Activated CD4-positive, alpha-beta T cell treated with anti-CD3 and anti-CD28 coated beads, Interleukin-2, amount 10 ng/mL, durations not matched to agents 24 days and 14 days (primary cell): Measurements from ENCODE around the gene PPP1R9A. TPM values are rescaled to one million over a fixed set of nuclear protein-coding genes. Genes with fewer than 3 reads are reported as not detected.

Source experiments
- DNase-seq: peaks from one replicate; pipeline ENCODE4 v3.0.0; 2022
- H3K27ac Mint-ChIP-seq: one replicate; pipeline ENCODE4 v1.8.0; 2022; ENCODE audit warnings: mild to moderate bottlenecking, mixed read lengths
- H3K27me3 Mint-ChIP-seq: one replicate; pipeline ENCODE4 v1.8.0; 2022; ENCODE audit warnings: mixed read lengths
- H3K36me3 Mint-ChIP-seq: one replicate; pipeline ENCODE4 v1.8.0; 2022; ENCODE audit warnings: low read depth, mild to moderate bottlenecking, mixed read lengths
- H3K4me1 Mint-ChIP-seq: one replicate; pipeline ENCODE4 v1.8.0; 2021; ENCODE audit warnings: mixed read lengths
- H3K4me3 Mint-ChIP-seq: one replicate; pipeline ENCODE4 v1.8.0; 2022; ENCODE audit warnings: mild to moderate bottlenecking, moderate library complexity, mixed read lengths
- H3K9me3 Mint-ChIP-seq: one replicate; pipeline ENCODE4 v1.8.0; 2021; ENCODE audit warnings: mixed read lengths
- intact Hi-C: fragments of 100-400 bp; cut with micrococcal nuclease; formaldehyde crosslinking; loops from one replicate; pipeline ENCODE4 v1.15.1; 2023
- total RNA-seq: library from RNA; stranded (reverse); gene quantifications from 2 replicates; pipeline ENCODE4 v1.2.3, GENCODE V29; 2022

The PPP1R9A gene
- total RNA-seq, 1 donor from 2014 or later = not detected

DNA sequence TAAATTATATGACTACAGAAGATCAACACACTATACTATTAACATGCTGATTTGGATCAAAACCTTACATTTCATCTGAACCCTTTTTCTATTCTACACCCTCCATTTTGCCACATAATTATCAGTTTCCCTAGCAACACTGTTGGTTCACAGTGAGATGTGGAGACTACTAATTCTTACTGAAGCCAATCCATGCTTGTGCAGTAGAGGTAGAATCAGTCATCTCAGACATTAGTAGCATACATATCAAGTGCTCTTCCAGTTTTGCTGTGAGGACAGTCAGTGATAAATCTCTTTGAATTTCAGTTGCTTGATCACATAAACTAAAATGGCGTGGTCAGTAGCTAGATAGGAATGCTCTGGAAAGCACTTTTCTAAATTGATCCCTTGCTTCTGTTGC lies 346.6 kb downstream of the PPP1R9A start:
- Mint-ChIP-seq H3K9me3 (no peaks in the 10 kb centered on the region), H3K27me3 (peaks cover 3% of the 10 kb centered on the region), H3K4me1 (no peaks in the 10 kb centered on the region), H3K36me3 (no peaks in the 10 kb centered on the region), H3K27ac (no peak overlapping the region), H3K4me3 (no peak overlapping the region)
- DNase-seq = no peak
- intact Hi-C loops = no loop called here

DNA sequence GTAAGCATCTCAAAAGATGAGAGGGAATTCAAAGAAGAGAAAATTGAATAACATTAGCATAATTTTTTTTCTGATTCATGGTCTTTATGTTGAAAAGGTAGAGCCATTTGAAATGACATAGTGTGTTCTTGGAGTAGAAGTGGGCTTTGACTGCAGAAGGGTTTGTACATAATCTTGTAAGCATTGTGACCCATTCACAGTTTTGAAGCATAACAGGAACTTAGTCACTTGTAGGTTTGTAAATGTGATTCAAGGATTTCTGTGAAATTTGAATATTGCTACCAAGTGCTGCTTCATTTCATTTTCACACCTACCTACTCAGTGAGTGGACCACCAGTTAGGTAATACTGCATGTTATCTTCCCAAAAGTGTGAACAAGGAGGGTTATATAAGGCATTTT lies 348.3 kb downstream of the PPP1R9A start:
- intact Hi-C loops = no loop called here
- H3K36me3 Mint-ChIP-seq = no peaks in the 10 kb centered on the region
- H3K4me3 Mint-ChIP-seq = no peak overlapping the region
- peaks cover 3% of the 10 kb centered on the region for H3K27me3 Mint-ChIP-seq
- no peaks in the 10 kb centered on the region for H3K4me1 Mint-ChIP-seq
- H3K27ac Mint-ChIP-seq = no peak overlapping the region
- no peaks in the 10 kb centered on the region for H3K9me3 Mint-ChIP-seq
- DNase-seq = no peak

- Mint-ChIP-seq H3K36me3 (no peaks in the 10 kb centered on the region), H3K9me3 (no peaks in the 10 kb centered on the region), H3K4me3 (no peak overlapping the region), H3K4me1 (no peaks in the 10 kb centered on the region), H3K27ac (no peak overlapping the region), H3K27me3 (peaks cover 3% of the 10 kb centered on the region)
- DNase-seq = no peak
- intact Hi-C loops = no loop called here
Measured at GRCh38 chr7:95261895-95262415, 354.6 kb downstream of the PPP1R9A start.

- Mint-ChIP-seq H3K36me3 (no peaks in the 10 kb centered on the region), H3K9me3 (no peaks in the 10 kb centered on the region), H3K27ac (no peak overlapping the region), H3K4me1 (no peaks in the 10 kb centered on the region), H3K27me3 (peaks cover 3% of the 10 kb centered on the region), H3K4me3 (no peak overlapping the region)
- intact Hi-C loops = no loop called here
- no peak for DNase-seq
Measured at GRCh38 chr7:95262875-95263274, 355.5 kb downstream of the PPP1R9A start.

- intact Hi-C loops = no loop called here
- Mint-ChIP-seq H3K4me3 (no peak overlapping the region), H3K27me3 (peaks cover 3% of the 10 kb centered on the region), H3K9me3 (no peaks in the 10 kb centered on the region), H3K36me3 (no peaks in the 10 kb centered on the region), H3K27ac (no peak overlapping the region), H3K4me1 (no peaks in the 10 kb centered on the region)
- DNase-seq = no peak
Measured at GRCh38 chr7:95263785-95264362, 356.5 kb downstream of the PPP1R9A start.

DNA sequence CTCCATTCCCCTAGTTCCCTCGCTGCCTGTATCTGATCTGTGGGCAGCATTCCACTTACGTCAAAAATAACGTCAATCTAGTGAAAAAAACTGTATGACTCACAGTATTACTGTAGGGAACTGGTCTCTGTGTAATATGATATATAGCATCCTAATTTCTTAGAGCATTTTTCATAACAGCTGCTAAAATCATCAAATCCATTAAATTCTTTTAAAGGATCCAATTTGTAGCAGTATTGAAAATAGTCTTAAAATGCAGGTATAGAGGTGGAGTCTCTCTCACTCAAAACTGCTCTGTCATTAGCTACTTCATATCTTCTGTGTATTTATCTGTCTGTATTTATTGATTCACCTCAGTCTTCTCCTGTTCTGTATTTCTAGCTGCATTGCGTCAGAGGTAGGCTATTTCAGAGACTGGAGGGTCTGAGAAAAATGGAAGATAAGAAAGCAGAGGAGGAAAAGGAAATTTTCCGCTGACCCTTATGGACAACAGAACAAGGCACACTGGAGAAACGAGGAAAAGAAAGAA lies 357.0 kb downstream of the PPP1R9A start:
- intact Hi-C loops = no loop called here
- no peak overlapping the region for H3K4me3 Mint-ChIP-seq
- no peak overlapping the region for H3K27ac Mint-ChIP-seq
- no peaks in the 10 kb centered on the region for H3K4me1 Mint-ChIP-seq
- H3K27me3 Mint-ChIP-seq = peaks cover 3% of the 10 kb centered on the region
- H3K9me3 Mint-ChIP-seq = no peaks in the 10 kb centered on the region
- H3K36me3 Mint-ChIP-seq = no peaks in the 10 kb centered on the region
- DNase-seq = no peak

- peaks cover 3% of the 10 kb centered on the region for H3K27me3 Mint-ChIP-seq
- DNase-seq = no peak
- no peaks in the 10 kb centered on the region for H3K9me3 Mint-ChIP-seq
- intact Hi-C loops = no loop called here
- H3K27ac Mint-ChIP-seq = no peak overlapping the region
- H3K36me3 Mint-ChIP-seq = no peaks in the 10 kb centered on the region
- H3K4me1 Mint-ChIP-seq = no peaks in the 10 kb centered on the region
- H3K4me3 Mint-ChIP-seq = no peak overlapping the region
Measured at GRCh38 chr7:95265634-95266033, 358.2 kb downstream of the PPP1R9A start.

- no peak for DNase-seq
- H3K9me3 Mint-ChIP-seq = no peaks in the 10 kb centered on the region
- no peak overlapping the region for H3K4me3 Mint-ChIP-seq
- no peak overlapping the region for H3K27ac Mint-ChIP-seq
- H3K36me3 Mint-ChIP-seq = no peaks in the 10 kb centered on the region
- peaks cover 3% of the 10 kb centered on the region for H3K27me3 Mint-ChIP-seq
- H3K4me1 Mint-ChIP-seq = no peaks in the 10 kb centered on the region
- intact Hi-C loops = no loop called here
Measured at GRCh38 chr7:95267754-95268153, 360.4 kb downstream of the PPP1R9A start.

- DNase-seq = no peak
- H3K36me3 Mint-ChIP-seq = no peaks in the 10 kb centered on the region
- H3K4me1 Mint-ChIP-seq = no peaks in the 10 kb centered on the region
- peaks cover 1% of the 10 kb centered on the region for H3K27me3 Mint-ChIP-seq
- intact Hi-C loops = no loop called here
- no peaks in the 10 kb centered on the region for H3K9me3 Mint-ChIP-seq
- H3K27ac Mint-ChIP-seq = no peak overlapping the region
- no peak overlapping the region for H3K4me3 Mint-ChIP-seq
Measured at GRCh38 chr7:95269640-95270039, 362.2 kb downstream of the PPP1R9A start.

DNA sequence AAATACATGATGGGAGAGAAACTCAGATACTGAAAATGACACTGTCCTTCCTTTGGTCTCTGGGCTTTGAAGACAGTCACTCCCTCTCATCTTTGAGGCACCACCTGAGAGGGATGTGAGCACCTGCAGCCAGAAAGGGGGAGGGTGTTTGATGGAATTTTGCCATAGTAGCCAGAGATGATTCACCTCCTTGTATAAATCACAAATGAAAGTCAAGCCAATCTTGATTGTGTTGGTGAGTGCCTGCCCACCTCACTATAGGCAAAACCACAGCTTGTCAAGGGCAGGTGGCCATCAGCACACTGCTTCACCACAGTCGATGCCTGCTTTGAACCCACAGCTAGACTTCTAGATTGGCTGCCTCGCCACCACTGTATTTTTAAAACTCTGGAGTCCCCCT lies 368.7 kb downstream of the PPP1R9A start:
- DNase-seq = no peak
- H3K4me3 Mint-ChIP-seq = no peak overlapping the region
- intact Hi-C loops = no loop called here
- no peaks in the 10 kb centered on the region for H3K27me3 Mint-ChIP-seq
- no peak overlapping the region for H3K27ac Mint-ChIP-seq
- H3K9me3 Mint-ChIP-seq = no peaks in the 10 kb centered on the region
- H3K4me1 Mint-ChIP-seq = no peaks in the 10 kb centered on the region
- H3K36me3 Mint-ChIP-seq = no peaks in the 10 kb centered on the region

- no peaks in the 10 kb centered on the region for H3K27me3 Mint-ChIP-seq
- no peaks in the 10 kb centered on the region for H3K4me1 Mint-ChIP-seq
- DNase-seq = no peak
- intact Hi-C loops = no loop called here
- no peaks in the 10 kb centered on the region for H3K36me3 Mint-ChIP-seq
- H3K4me3 Mint-ChIP-seq = no peak overlapping the region
- H3K9me3 Mint-ChIP-seq = no peaks in the 10 kb centered on the region
- no peak overlapping the region for H3K27ac Mint-ChIP-seq
Measured at GRCh38 chr7:95279417-95279816, 372.0 kb downstream of the PPP1R9A start.

DNA sequence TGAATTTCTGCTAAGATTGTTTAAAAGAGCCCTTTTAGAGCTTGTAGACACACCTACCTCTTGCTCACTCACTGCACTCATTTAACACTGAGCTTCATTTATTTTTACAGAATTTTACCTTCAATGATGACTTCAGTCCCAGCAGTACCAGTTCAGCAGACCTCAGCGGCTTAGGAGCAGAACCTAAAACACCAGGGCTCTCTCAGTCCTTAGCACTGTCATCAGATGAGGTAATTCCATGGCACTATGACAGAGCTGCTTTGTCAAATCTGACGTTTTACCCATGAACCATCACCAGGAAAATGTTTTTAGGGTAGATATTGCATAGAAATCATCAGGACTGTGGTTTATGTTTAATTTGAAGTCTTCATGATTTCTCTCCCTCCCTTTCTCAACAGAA lies 378.7 kb downstream of the PPP1R9A start:
- Mint-ChIP-seq H3K4me3 (no peak overlapping the region), H3K4me1 (no peaks in the 10 kb centered on the region), H3K27me3 (no peaks in the 10 kb centered on the region), H3K36me3 (no peaks in the 10 kb centered on the region), H3K27ac (no peak overlapping the region), H3K9me3 (no peaks in the 10 kb centered on the region)
- intact Hi-C loops = no loop called here
- no peak for DNase-seq

- Mint-ChIP-seq H3K27ac (no peak overlapping the region), H3K4me1 (no peaks in the 10 kb centered on the region), H3K4me3 (no peak overlapping the region), H3K27me3 (no peaks in the 10 kb centered on the region), H3K36me3 (no peaks in the 10 kb centered on the region), H3K9me3 (no peaks in the 10 kb centered on the region)
- DNase-seq = no peak
- intact Hi-C loops = no loop called here
Measured at GRCh38 chr7:95290166-95290830, 382.9 kb downstream of the PPP1R9A start.

GRCh38 chr7:95295397-95295796 lies 388.0 kb downstream of the PPP1R9A start:
- Mint-ChIP-seq H3K9me3 (no peaks in the 10 kb centered on the region), H3K36me3 (no peaks in the 10 kb centered on the region), H3K4me1 (no peaks in the 10 kb centered on the region), H3K27me3 (no peaks in the 10 kb centered on the region), H3K27ac (no peak overlapping the region), H3K4me3 (no peak overlapping the region)
- intact Hi-C loops = no loop called here
- no peak for DNase-seq
